Measurements from ENCODE around the gene MADCAM1. TPM values are rescaled to one million over a fixed set of nuclear protein-coding genes. Genes with fewer than 3 reads are reported as not detected.

Gene MADCAM1
- total and polyA plus RNA-seq, 2 of the 8 experiments (the other 6 are each of a cell fraction or from before 2014, with no cell fraction given) = 2.3 to 3.0 TPM

- Histone ChIP-seq H2BK20ac (ENCODE audit: low read length) (no peak overlapping the region), H3K56ac (replicated peaks; ENCODE audit: insufficient read length, low read depth, low read length) (no peak overlapping the region), H2BK120ac (replicated peaks; ENCODE audit: low read depth, low read length) (no peak overlapping the region), H3K14ac (ENCODE audit: insufficient read length) (no peak overlapping the region), H3K4ac (replicated peaks; ENCODE audit: insufficient read length, low read depth, low read length) (no peak overlapping the region), H2AK5ac (ENCODE audit: low read depth, low read length) (no peak overlapping the region), H4K5ac (ENCODE audit: insufficient read length, low read depth, low read length) (no peak overlapping the region), H3K36me3 (ENCODE audit: control insufficient read depth in 2 of 4, insufficient read depth in 4 of 4, low read length in 3 of 4) (peaks cover 0 to 7% (median 0%) of the 10 kb centered on the region in 4 experiments; a peak in 1 of 8 replicates), H2BK5ac (ENCODE audit: low read depth, low read length) (no peak overlapping the region), H4K20me1 (replicated peaks in 1 of 2; ENCODE audit: control insufficient read depth in 1 of 2, insufficient read depth in 2 of 2, low read length in 2 of 2) (no peaks in the 10 kb centered on the region), H4K8ac (ENCODE audit: extremely low read depth, insufficient read depth, low read length) (no peak overlapping the region), H3K9ac (replicated peaks in 1 of 4; ENCODE audit: extremely low read depth in 1 of 4, low read depth in 3 of 4, low read length in 3 of 4) (no peak overlapping the region), H3K4me3 (ENCODE audit: extremely low read depth in 1 of 4, insufficient read depth in 2 of 4, low read depth in 3 of 4, low read length in 4 of 4) (no peak overlapping the region), H3K79me1 (ENCODE audit: low read depth, low read length) (no peaks in the 10 kb centered on the region), H4K91ac (replicated peaks; ENCODE audit: insufficient read length, low read length) (no peak overlapping the region), H3K9me3 (ENCODE audit: insufficient read depth in 2 of 2, low read depth in 1 of 2, low read length in 1 of 2) (peaks cover 10 to 21% of the 10 kb centered on the region in 2 experiments; a peak in 2 of 4 replicates), H3K18ac (ENCODE audit: extremely low read depth, low read length) (no peak overlapping the region), H3K4me1 (replicated peaks in 1 of 4; ENCODE audit: control insufficient read depth in 3 of 4, insufficient read depth in 4 of 4, low read length in 3 of 4) (peaks cover 0 to 3% (median 0%) of the 10 kb centered on the region in 4 experiments; a peak in 2 of 7 replicates), H2AFZ (ENCODE audit: low read length) (no peak overlapping the region), H3K23me2 (ENCODE audit: low read depth, low read length) (0 out of 2 replicates have a peak, but pooled peaks cover 2% of the 10 kb centered on the region), H3K27ac (ENCODE audit: low read depth, low read length) (no peak overlapping the region), H3K79me2 (ENCODE audit: control insufficient read depth in 1 of 2, insufficient read depth in 2 of 2, low read length in 2 of 2) (no peaks in the 10 kb centered on the region), H2BK12ac (ENCODE audit: low read depth, low read length) (no peak overlapping the region), H2BK15ac (ENCODE audit: low read length) (no peak overlapping the region), H3K27me3 (replicated peaks in 1 of 4; ENCODE audit: control insufficient read depth in 3 of 4, extremely low read depth in 1 of 4, insufficient read depth in 3 of 4, low read length in 3 of 4) (peaks cover 0 to 5% (median 0%) of the 10 kb centered on the region in 4 experiments; a peak in 1 of 7 replicates), H3K23ac (ENCODE audit: insufficient read length) (no peak overlapping the region), H3K4me2 (ENCODE audit: insufficient read depth in 1 of 2, low read depth in 2 of 2, low read length in 2 of 2) (no peak overlapping the region)
- TF ChIP-seq ATF3 (IDR thresholded peaks at IDR 0.05; ENCODE audit: insufficient read depth, low read depth, low read length) (no peak), BACH1 (IDR thresholded peaks at IDR 0.05; ENCODE audit: low read length) (no peak), HDAC6 (IDR thresholded peaks at IDR 0.05; ENCODE audit: low read depth, low read length) (no peak), CBX8 (IDR thresholded peaks at IDR 0.05; ENCODE audit: borderline replicate concordance, low read depth, low read length) (no peak), YY1 (IDR thresholded peaks at IDR 0.05; ENCODE audit: low read depth, low read length) (no peak)
- ChIA-PET CTCF (ENCODE audit: partially characterized antibody) (interaction anchor here (0.5 to 2.5 kb wide), 4 partner anchors 9 to 108 kb away, joined by 3 to 13 read pairs (median 4); no protein-coding TSS in a partner anchor), POLR2A (ENCODE audit: partially characterized antibody) (interaction anchor here (0.7 to 3.1 kb wide), 6 partner anchors 9 to 257 kb away, joined by 3 to 10 read pairs (median 4); no protein-coding TSS in a partner anchor)
- FAIRE-seq = no peak
- no peak for DNase-seq (ENCODE audit: low read depth in 1 of 2, low spot score in 2 of 2)
- WGBS, 2 experiments (ENCODE audit: extremely low coverage in 1 of 2, insufficient coverage in 1 of 2, insufficient read length in 1 of 2, insufficient replicate concordance in 2 of 2, low coverage in 1 of 2, low lambda C conversion rate in 2 of 2, missing lambda C conversion rate in 1 of 2) = 82% methylated on average over 12 of the region's 29 CpGs; no CpG with 5 or more reads in 1 of the 2 experiments
These were observed 27.9 kb downstream of the MADCAM1 start for GRCh38 chr19:524062-524674.
